Fibroblast of lung (primary cell): ENCODE measurements around the gene NT5C3B. TPM values are rescaled to one million over a fixed set of nuclear protein-coding genes. Genes with fewer than 3 reads are reported as not detected.

Experiments
- DNase-seq, 2 donors: peaks; one replicate each; pipeline versions ENCODE4 v3.0.0 to v3.0.0-alpha.2; 2010; ENCODE audit warnings: low read depth in 2 of 2
- H2AFZ ChIP-seq: 2 replicates; pipeline ENCODE4 v1.5.1; 2012; ENCODE audit warnings: low read length, control low read depth, inconsistent platforms
- H3K27ac ChIP-seq: 2 replicates; pipeline ENCODE4 v1.5.1; 2011; ENCODE audit warnings: low read length, control low read depth; ENCODE audit not compliant: insufficient read depth
- H3K27me3 ChIP-seq: 2 replicates; pipeline ENCODE4 v1.5.1; 2011; ENCODE audit warnings: mild to moderate bottlenecking, low read length; ENCODE audit not compliant: control insufficient read depth, insufficient read depth
- H3K36me3 ChIP-seq: 2 replicates; pipeline ENCODE4 v1.5.1; 2011; ENCODE audit warnings: low read length; ENCODE audit not compliant: control insufficient read depth, insufficient read depth
- H3K4me1 ChIP-seq: 2 replicates; pipeline ENCODE4 v1.5.1; 2011; ENCODE audit warnings: low read length; ENCODE audit not compliant: control insufficient read depth, insufficient read depth; ENCODE audit errors: extremely low read depth
- H3K4me2 ChIP-seq: 2 replicates; pipeline ENCODE4 v1.5.1; 2011; ENCODE audit warnings: low read length, control low read depth; ENCODE audit not compliant: insufficient read depth; ENCODE audit errors: extremely low read depth
- H3K4me3 ChIP-seq, 4 experiments: fragments of 200-600 bp in 1 of 4; sonication (generic) in 1 of 4; replicated peaks in 1 of 4; 2 replicates each; pipeline ENCODE4 v1.5.1; 2011 to 2016; ENCODE audit warnings: low read length in 4 of 4, low read depth in 3 of 4, mild to moderate bottlenecking in 3 of 4, control low read depth in 2 of 4, inconsistent platforms in 1 of 4, mixed read lengths in 1 of 4; ENCODE audit not compliant: insufficient read depth in 1 of 4; ENCODE audit errors: control extremely low read depth in 1 of 4
- H3K79me2 ChIP-seq: 2 replicates; pipeline ENCODE4 v1.5.1; 2012; ENCODE audit warnings: mild to moderate bottlenecking, low read length, inconsistent platforms; ENCODE audit not compliant: control insufficient read depth, insufficient read depth
- H3K9ac ChIP-seq: 2 replicates; pipeline ENCODE4 v1.5.1; 2011; ENCODE audit warnings: mild to moderate bottlenecking, low read length, control low read depth; ENCODE audit not compliant: insufficient read depth
- H3K9me3 ChIP-seq: 2 replicates; pipeline ENCODE4 v1.5.1; 2012; ENCODE audit warnings: low read depth, low read length; ENCODE audit not compliant: control insufficient read depth, insufficient read depth
- H4K20me1 ChIP-seq: 2 replicates; pipeline ENCODE4 v1.5.1; 2011; ENCODE audit warnings: low read length; ENCODE audit not compliant: control insufficient read depth, insufficient read depth; ENCODE audit errors: extremely low read depth
- EZH2 ChIP-seq: IDR thresholded peaks from 2 replicates; pipeline ENCODE4 v1.5.1; 2012; ENCODE audit warnings: low read length, control low read depth, mild to moderate bottlenecking; ENCODE audit errors: missing control alignments
- polyA plus RNA-seq, 2 donors: library from polyadenylated mRNA; depleted of rRNA in 1 of 2; stranded (reverse) in 1 of 2; unstranded in 1 of 2; fragments of >200 nt; gene quantifications; 2 replicates each; pipeline ENCODE4 v1.2.1, GENCODE V29; 2011 to 2012; ENCODE audit warnings: missing spikeins in 1 of 2
- total RNA-seq: library from RNA; depleted of rRNA; stranded (reverse); fragments of >200 nt; gene quantifications from 2 replicates; pipeline ENCODE4 v1.2.1, GENCODE V29; 2014
- TF ChIP-seq, protein P1 (sequence below), 2 donors: IDR thresholded peaks in 1 of 2; conservative IDR thresholded peaks in 1 of 2; 1 replicate in 1 of 2; 2 replicates in 1 of 2; pipeline ENCODE4 v1.5.1; 2011 to 2012; ENCODE audit warnings: low read length in 2 of 2, control low read depth in 1 of 2, inconsistent platforms in 1 of 2, low read depth in 1 of 2, mild to moderate bottlenecking in 1 of 2

The NT5C3B gene
- total and polyA plus RNA-seq, 2 donors (not counting 1 experiment from before 2014, with no cell fraction given), result 61.9 to 83.5 TPM

DNA sequence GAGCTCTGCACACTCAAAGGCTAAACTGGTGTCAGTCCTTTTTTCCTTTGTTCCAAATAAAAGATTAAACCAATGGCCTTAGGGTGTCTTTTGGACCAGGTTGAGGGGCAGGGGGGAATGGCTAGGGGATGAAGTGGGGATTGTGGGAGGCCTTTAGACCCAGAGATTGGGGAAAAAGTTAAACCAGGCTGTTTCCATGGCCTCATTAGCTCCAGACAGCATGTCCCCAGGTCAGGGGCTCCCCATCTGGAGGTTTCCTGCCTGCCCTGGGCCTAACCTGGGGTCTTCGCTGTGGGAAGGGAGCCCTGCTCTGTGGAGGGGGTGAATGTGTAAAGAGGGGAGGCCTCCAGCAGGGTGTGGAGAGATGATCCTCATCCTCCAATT is 12.9 kb downstream of the NT5C3B start:
- H3K4me1 ChIP-seq, result no peaks in the 10 kb centered on the region
- H3K27ac ChIP-seq, result no peak overlapping the region
- no peaks in the 10 kb centered on the region for H3K9me3 ChIP-seq
- no peak overlapping the region for H3K4me2 ChIP-seq
- H3K4me3 ChIP-seq, result no peak overlapping the region
- H3K9ac ChIP-seq, result no peak overlapping the region
- no peak for DNase-seq
- no peak overlapping the region for H2AFZ ChIP-seq
- no peaks in the 10 kb centered on the region for H4K20me1 ChIP-seq
- H3K27me3 ChIP-seq, result no peaks in the 10 kb centered on the region
- H3K36me3 ChIP-seq, result peaks cover 20% of the 10 kb centered on the region
- TF ChIP-seq EZH2, result no peak
- TF ChIP-seq, protein P1, sequence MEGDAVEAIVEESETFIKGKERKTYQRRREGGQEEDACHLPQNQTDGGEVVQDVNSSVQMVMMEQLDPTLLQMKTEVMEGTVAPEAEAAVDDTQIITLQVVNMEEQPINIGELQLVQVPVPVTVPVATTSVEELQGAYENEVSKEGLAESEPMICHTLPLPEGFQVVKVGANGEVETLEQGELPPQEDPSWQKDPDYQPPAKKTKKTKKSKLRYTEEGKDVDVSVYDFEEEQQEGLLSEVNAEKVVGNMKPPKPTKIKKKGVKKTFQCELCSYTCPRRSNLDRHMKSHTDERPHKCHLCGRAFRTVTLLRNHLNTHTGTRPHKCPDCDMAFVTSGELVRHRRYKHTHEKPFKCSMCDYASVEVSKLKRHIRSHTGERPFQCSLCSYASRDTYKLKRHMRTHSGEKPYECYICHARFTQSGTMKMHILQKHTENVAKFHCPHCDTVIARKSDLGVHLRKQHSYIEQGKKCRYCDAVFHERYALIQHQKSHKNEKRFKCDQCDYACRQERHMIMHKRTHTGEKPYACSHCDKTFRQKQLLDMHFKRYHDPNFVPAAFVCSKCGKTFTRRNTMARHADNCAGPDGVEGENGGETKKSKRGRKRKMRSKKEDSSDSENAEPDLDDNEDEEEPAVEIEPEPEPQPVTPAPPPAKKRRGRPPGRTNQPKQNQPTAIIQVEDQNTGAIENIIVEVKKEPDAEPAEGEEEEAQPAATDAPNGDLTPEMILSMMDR (conservative IDR thresholded peaks at IDR 0.05 in 1 of 2, IDR thresholded peaks at IDR 0.05 in 1 of 2; ENCODE audit: low read depth in 1 of 2, low read length in 2 of 2), result no peak
- no peaks in the 10 kb centered on the region for H3K79me2 ChIP-seq

DNA sequence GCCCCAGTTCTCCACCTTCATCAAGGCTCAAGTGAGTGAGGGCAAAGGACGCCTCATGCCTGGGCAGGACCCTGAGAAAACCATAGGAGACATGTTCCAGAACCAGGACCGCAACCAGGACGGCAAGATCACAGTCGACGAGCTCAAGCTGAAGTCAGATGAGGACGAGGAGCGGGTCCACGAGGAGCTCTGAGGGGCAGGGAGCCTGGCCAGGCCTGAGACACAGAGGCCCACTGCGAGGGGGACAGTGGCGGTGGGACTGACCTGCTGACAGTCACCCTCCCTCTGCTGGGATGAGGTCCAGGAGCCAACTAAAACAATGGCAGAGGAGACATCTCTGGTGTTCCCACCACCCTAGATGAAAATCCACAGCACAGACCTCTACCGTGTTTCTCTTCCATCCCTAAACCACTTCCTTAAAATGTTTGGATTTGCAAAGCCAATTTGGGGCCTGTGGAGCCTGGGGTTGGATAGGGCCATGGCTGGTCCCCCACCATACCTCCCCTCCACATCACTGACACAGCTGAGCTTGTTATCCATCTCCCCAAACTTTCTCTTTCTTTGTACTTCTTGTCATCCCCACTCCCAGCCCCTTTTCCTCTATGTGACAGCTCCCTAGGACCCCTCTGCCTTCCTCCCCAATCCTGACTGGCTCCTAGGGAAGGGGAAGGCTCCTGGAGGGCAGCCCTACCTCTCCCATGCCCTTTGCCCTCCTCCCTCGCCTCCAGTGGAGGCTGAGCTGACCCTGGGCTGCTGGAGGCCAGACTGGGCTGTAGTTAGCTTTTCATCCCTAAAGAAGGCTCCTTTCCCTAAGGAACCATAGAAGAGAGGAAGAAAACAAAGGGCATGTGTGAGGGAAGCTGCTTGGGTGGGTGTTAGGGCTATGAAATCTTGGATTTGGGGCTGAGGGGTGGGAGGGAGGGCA is 13.6 kb downstream of the NT5C3B start:
- Histone ChIP-seq H3K9me3 (no peaks in the 10 kb centered on the region), H2AFZ (no peak overlapping the region), H3K27me3 (no peaks in the 10 kb centered on the region), H3K79me2 (no peaks in the 10 kb centered on the region), H3K4me3 (no peak overlapping the region), H3K27ac (no peak overlapping the region), H3K4me2 (no peak overlapping the region), H3K4me1 (no peaks in the 10 kb centered on the region), H3K36me3 (peaks cover 22% of the 10 kb centered on the region), H3K9ac (no peak overlapping the region), H4K20me1 (no peaks in the 10 kb centered on the region)
- TF ChIP-seq EZH2, result no peak
- TF ChIP-seq, protein P1 (conservative IDR thresholded peaks at IDR 0.05 in 1 of 2, IDR thresholded peaks at IDR 0.05 in 1 of 2; ENCODE audit: low read depth in 1 of 2, low read length in 2 of 2), result no peak
- DNase-seq, result no peak

DNA sequence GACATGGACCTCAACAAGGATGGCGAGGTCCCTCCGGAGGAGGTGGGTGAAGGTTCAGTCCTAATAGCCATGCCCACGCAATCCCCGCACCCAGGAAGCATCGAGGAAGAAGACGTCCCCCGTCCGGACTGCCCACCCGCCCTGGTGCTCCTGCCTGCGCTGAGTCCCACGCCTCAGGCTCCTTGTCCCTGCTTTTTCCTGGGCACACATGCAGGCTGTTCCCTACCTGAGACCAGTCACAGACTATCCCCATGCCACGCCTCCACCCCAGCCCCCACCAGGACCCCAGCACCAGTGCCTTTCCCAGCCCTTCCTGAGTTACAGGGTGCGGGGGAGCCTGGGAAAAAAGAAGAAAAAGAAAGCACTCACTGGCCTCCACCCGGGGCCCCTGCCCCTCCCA is 14.3 kb downstream of the NT5C3B start:
- Histone ChIP-seq H3K9me3 (no peaks in the 10 kb centered on the region), H3K4me3 (no peak overlapping the region), H3K9ac (no peak overlapping the region), H3K79me2 (peaks cover 4% of the 10 kb centered on the region), H3K27me3 (no peaks in the 10 kb centered on the region), H2AFZ (no peak overlapping the region), H3K4me2 (no peak overlapping the region), H3K4me1 (no peaks in the 10 kb centered on the region), H4K20me1 (no peaks in the 10 kb centered on the region), H3K36me3 (peaks cover 26% of the 10 kb centered on the region), H3K27ac (no peak overlapping the region)
- TF ChIP-seq, protein P1 (conservative IDR thresholded peaks at IDR 0.05 in 1 of 2, IDR thresholded peaks at IDR 0.05 in 1 of 2; ENCODE audit: low read depth in 1 of 2, low read length in 2 of 2), result no peak
- TF ChIP-seq EZH2, result no peak
- no peak for DNase-seq
